DND-41 (cell line): Measurements from ENCODE around the gene GPANK1.

Source experiments
- CTCF ChIP-seq: IDR thresholded peaks from 2 replicates; pipeline ENCODE4 v1.5.1; 2012; ENCODE audit warnings: borderline replicate concordance, low read length, moderate library complexity, mild to moderate bottlenecking; ENCODE audit not compliant: poor library complexity, severe bottlenecking; ENCODE audit errors: extremely low read depth
- EZH2 ChIP-seq: IDR thresholded peaks from 3 replicates; pipeline ENCODE4 v1.6.1; 2012; ENCODE audit warnings: borderline replicate concordance, low read depth, mild to moderate bottlenecking, moderate library complexity, low read length, inconsistent platforms; ENCODE audit not compliant: severe bottlenecking

- TF ChIP-seq CTCF (no peak), EZH2 (no peak)
Measured at GRCh38 chr6:31657406-31658157, 7.2 kb downstream of the GPANK1 start.
